Astrocyte (in vitro differentiated cells and primary cell): ENCODE results near the gene AMOTL1.

Source experiments
- EZH2 ChIP-seq: IDR thresholded peaks from 2 replicates; pipeline ENCODE4 v1.6.1; 2012; ENCODE audit warnings: mild to moderate bottlenecking, low read length, inconsistent platforms; ENCODE audit not compliant: insufficient read depth
- TF ChIP-seq, protein P1 (sequence below): IDR thresholded peaks from 2 replicates; pipeline ENCODE4 v1.5.1; 2011; ENCODE audit warnings: low read depth, mild to moderate bottlenecking, inconsistent platforms, low read length, moderate library complexity; ENCODE audit not compliant: insufficient read depth

- TF ChIP-seq, protein P1, sequence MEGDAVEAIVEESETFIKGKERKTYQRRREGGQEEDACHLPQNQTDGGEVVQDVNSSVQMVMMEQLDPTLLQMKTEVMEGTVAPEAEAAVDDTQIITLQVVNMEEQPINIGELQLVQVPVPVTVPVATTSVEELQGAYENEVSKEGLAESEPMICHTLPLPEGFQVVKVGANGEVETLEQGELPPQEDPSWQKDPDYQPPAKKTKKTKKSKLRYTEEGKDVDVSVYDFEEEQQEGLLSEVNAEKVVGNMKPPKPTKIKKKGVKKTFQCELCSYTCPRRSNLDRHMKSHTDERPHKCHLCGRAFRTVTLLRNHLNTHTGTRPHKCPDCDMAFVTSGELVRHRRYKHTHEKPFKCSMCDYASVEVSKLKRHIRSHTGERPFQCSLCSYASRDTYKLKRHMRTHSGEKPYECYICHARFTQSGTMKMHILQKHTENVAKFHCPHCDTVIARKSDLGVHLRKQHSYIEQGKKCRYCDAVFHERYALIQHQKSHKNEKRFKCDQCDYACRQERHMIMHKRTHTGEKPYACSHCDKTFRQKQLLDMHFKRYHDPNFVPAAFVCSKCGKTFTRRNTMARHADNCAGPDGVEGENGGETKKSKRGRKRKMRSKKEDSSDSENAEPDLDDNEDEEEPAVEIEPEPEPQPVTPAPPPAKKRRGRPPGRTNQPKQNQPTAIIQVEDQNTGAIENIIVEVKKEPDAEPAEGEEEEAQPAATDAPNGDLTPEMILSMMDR, result no peak
- TF ChIP-seq EZH2, result no peak
Observed at GRCh38 chr11:94721565-94722292, 46.4 kb upstream of the AMOTL1 start.
